ENCODE measurements around the gene HES2.
A peak's percentile ranks its signal among the peaks of the same experiment; 100 is the strongest.
"Not testable (repeated sequence)": the region's sequence is repeated elsewhere in the genome, so short reads cannot be mapped to it uniquely, and the experiment has no call there.

HES2 gene

GRCh38 chr1:6384135-6384534 is 35.6 kb downstream of the HES2 start:
- no peak for DNase-seq

GRCh38 chr1:6380037-6380436 is 39.7 kb downstream of the HES2 start:
- DNase-seq: no peak

GRCh38 chr1:6378096-6378746 is 41.5 kb downstream of the HES2 start:
- DNase-seq: no peak

GRCh38 chr1:6373961-6374720 is 45.6 kb downstream of the HES2 start:
- no peak for DNase-seq

GRCh38 chr1:6372236-6372635 is 47.5 kb downstream of the HES2 start:
- DNase-seq: not testable (repeated sequence)

GRCh38 chr1:6370006-6370405 is 49.7 kb downstream of the HES2 start:
- DNase-seq: no peak

- DNase-seq: no peak
These were observed 52.2 kb downstream of the HES2 start for GRCh38 chr1:6367381-6368012.

GRCh38 chr1:6365047-6365446 is 54.7 kb downstream of the HES2 start:
- DNase-seq: peak; percentile 53 to 61

GRCh38 chr1:6363085-6363884 is 56.4 kb downstream of the HES2 start:
- DNase-seq: peak; percentile 34 to 54

All from CD4-positive, alpha-beta T cell treated with Interleukin-4 for 1 hour (primary cell).